HG02610 (cell line): ENCODE data around the gene IMMT.
A peak's percentile ranks its signal among the peaks of the same experiment; 100 is the strongest.
"Not testable (repeated sequence)": the region's sequence is repeated elsewhere in the genome, so short reads cannot be mapped to it uniquely, and the experiment has no call there.

Source experiments
- ATAC-seq: cut with Tn5 transposase; IDR thresholded peaks from one replicate; pipeline ENCODE4 v1.9.1; 2021; ENCODE audit warnings: mild to moderate bottlenecking, moderate library complexity; ENCODE audit not compliant: unreplicated experiment

IMMT gene

GRCh38 chr2:86202336-86202692, 7.1 kb upstream of the IMMT start:
- no peak for ATAC-seq

- no peak for ATAC-seq
These were observed 6.5 kb upstream of the IMMT start for GRCh38 chr2:86201671-86202335.

GRCh38 chr2:86200564-86200963, 5.3 kb upstream of the IMMT start:
- ATAC-seq: not testable (repeated sequence)

- ATAC-seq: no peak
These were observed 4.5 kb upstream of the IMMT start for GRCh38 chr2:86199834-86200177.

- ATAC-seq: no peak
These were observed 636 bp upstream of the IMMT start for GRCh38 chr2:86195808-86196387.

GRCh38 chr2:86194751-86195054, 559 bp downstream of the IMMT start:
- no peak for ATAC-seq

GRCh38 chr2:86193901-86194567, 1.2 kb downstream of the IMMT start:
- ATAC-seq: no peak

- no peak for ATAC-seq
These were observed 5.4 kb downstream of the IMMT start for GRCh38 chr2:86189782-86190416.

- peak; percentile 54 for ATAC-seq
These were observed 8.8 kb downstream of the IMMT start for GRCh38 chr2:86186431-86186830.

GRCh38 chr2:86185517-86186212, 9.6 kb downstream of the IMMT start:
- ATAC-seq: no peak

- ATAC-seq: no peak
These were observed 18.7 kb downstream of the IMMT start for GRCh38 chr2:86176597-86176996.

- no peak for ATAC-seq
These were observed 19.4 kb downstream of the IMMT start for GRCh38 chr2:86175828-86176227.

- ATAC-seq: no peak
These were observed 20.8 kb downstream of the IMMT start for GRCh38 chr2:86174445-86174844.

- no peak for ATAC-seq
These were observed 22.7 kb downstream of the IMMT start for GRCh38 chr2:86172610-86173009.

- no peak for ATAC-seq
These were observed 24.0 kb downstream of the IMMT start for GRCh38 chr2:86171295-86171694.

GRCh38 chr2:86170449-86170848, 24.8 kb downstream of the IMMT start:
- no peak for ATAC-seq

GRCh38 chr2:86160156-86160952, 34.9 kb downstream of the IMMT start:
- ATAC-seq: no peak

GRCh38 chr2:86158286-86158685, 37.0 kb downstream of the IMMT start:
- ATAC-seq: no peak

- no peak for ATAC-seq
These were observed 38.2 kb downstream of the IMMT start for GRCh38 chr2:86157009-86157556.

- no peak for ATAC-seq
These were observed 44.8 kb downstream of the IMMT start for GRCh38 chr2:86150502-86150901.

- no peak for ATAC-seq
These were observed 47.5 kb downstream of the IMMT start for GRCh38 chr2:86147793-86148192.
